Stimulated activated CD4-positive, alpha-beta T cell treated with anti-CD3 and anti-CD28 coated beads, Interleukin-12 subunit alpha, Interleukin-12 subunit beta, amount 100 ng/mL, for 24 hours (primary cell): ENCODE measurements around the gene CHP2.
A peak's percentile ranks its signal among the peaks of the same experiment; 100 is the strongest.
"Not testable (repeated sequence)": the region's sequence is repeated elsewhere in the genome, so short reads cannot be mapped to it uniquely, and the experiment has no call there.

Experiments
- DNase-seq, 2 experiments: peaks; one replicate each; pipeline ENCODE4 v3.0.0-alpha.2; 2020; ENCODE audit warnings: low read depth in 2 of 2

The CHP2 gene

GRCh38 chr16:23745263-23745662 lies 9.6 kb upstream of the CHP2 start:
- no peak for DNase-seq

GRCh38 chr16:23748630-23749029 lies 6.2 kb upstream of the CHP2 start:
- DNase-seq = no peak

DNA sequence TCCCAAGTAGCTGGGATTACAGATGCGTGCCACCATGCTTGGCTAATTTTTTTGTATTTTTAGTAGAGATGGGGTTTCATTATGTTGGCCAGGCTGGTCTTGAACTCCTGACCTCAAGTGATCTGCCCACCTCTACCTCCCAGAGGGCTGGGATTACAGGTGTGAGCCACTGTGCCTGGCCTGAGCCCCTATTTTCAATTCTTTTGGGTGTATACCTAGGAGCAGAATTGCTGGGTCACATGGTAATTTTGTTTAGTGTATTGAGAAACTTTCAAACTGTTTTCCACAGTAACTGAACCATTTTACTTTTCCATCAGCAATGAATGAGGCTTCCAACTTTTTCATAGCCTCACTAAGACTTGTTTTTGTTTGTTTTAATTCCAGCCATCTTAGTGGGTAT lies 3.8 kb upstream of the CHP2 start:
- DNase-seq = not testable (repeated sequence)

DNA sequence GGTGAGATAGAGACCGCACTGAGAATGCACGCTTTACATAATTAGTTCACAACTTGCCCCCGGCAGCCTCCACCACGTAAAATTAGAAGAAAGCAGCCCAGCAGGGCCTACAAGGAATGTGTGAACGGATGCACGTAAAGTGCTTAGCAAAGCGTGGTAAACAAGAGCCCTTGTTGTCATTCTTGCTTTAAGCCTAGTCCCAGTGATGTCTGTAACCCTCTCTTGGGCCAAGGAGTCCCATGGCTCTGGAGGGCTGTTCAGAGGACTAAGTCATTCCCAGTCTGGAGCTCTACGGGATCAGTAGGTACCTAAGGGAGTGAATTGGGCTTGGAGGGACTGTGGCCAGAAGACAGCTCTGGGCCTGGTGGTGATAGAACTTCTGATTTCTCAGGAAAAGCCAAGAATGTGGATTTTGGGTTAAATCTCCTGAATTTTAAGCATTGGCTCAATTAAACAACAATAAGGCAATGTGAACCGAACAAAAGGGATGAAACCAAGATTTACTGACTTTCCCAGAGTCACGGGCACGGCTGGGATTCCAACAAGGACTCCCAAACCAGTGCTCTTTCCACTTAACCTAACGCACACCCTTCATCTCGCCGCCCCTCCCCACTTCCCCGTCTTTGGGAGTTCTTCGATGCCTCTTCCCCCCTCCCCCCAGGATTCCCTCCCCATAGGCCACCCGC lies 775 bp upstream of the CHP2 start:
- no peak for DNase-seq

DNA sequence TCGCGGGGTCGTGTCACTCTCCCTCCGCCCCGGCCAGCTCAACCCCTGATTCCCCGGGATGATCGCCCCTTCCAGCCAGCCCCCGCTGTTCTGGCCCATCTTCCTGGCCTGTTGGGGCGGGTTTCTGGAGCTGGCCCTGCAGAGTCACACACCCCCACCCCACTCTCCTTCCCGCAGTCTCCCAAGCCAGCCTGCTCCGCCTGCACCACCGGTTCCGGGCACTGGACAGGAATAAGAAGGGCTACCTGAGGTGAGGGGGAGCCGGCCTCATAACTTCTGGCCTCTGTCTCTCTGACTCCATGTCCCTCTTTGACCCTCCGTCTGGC lies 621 bp downstream of the CHP2 start:
- DNase-seq = no peak

GRCh38 chr16:23757116-23757515 lies 2.3 kb downstream of the CHP2 start:
- DNase-seq = no peak

GRCh38 chr16:23757937-23758619 lies 3.3 kb downstream of the CHP2 start:
- no peak for DNase-seq

GRCh38 chr16:23765933-23766332 lies 11.1 kb downstream of the CHP2 start:
- no peak for DNase-seq

DNA sequence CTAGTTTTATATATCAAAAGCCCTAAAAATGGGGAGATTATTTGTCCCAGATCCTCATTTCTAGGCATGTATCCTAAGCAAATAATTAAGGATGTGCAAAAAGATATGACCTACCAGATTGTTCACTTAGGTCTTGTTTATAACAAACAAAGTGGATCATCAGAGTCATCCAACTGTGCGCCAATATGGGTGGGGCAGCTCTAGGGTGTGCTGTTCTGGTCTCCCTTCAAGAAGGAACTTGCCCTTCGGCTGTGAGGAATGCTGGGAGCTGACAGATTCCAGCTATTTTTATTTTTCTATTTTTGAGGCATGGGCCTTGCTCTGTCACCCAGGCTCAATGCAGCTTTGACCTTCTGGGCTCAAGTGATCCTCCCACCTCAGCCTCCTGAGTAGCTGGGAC lies 13.8 kb downstream of the CHP2 start:
- DNase-seq = no peak

DNA sequence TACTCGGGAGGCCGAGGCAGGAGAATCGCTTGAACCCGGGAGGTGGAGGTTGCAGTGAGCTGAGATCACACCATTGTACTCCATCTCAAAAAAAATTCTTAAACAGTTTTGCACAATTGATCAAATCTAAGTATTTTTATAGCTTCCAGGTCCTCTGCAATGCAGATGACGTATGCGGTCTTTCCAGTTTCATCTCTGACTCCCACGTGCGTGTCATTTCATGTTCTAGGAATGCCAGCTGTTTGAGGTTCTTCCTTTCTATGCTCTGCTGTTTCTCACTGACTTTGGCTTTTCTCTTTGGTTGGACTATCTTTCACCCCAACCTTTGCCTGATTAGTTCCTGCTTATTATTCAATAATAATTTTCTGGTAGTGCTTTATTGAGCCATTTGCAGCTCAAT lies 16.2 kb downstream of the CHP2 start:
- no peak for DNase-seq

DNA sequence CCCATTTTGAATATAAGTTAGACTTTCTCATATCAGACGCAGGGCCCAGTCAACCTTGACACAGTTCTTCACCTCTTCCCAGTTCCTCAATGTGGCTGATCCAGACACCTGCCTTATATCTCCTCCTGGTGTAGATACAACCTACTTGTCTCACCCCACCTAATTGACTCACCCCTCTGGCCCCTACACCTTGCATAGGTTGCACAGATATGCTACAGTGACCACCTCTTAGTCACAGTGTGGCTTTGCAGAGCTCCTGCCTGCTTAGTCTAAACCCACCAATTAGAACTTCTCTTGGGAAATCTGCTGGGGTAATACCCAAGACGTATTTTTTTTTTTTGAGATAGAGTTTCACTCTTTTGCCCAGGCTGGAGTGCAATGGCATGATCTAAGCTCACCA lies 16.8 kb downstream of the CHP2 start:
- DNase-seq = no peak

DNA sequence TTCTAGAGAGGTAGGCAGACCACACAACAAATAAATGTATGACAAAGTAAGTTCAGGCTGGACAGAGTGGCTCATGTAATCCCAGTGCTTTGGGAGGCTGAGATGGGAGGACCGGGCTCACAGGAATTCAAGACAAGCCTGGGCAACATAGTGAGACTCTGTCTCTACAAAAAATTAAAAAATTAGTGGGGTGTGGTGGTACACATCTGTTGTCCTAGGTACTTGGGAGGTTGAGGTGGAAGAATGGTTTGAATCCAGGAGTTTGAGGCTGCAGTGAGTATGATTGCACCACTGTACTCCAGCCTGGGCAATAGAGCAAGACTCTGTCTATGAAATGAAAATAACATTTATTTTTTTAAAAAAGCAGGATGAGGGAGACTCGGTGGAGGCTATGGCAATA lies 18.5 kb downstream of the CHP2 start:
- DNase-seq = no peak

- no peak for DNase-seq
These were observed 26.4 kb downstream of the CHP2 start for GRCh38 chr16:23781176-23781575.

GRCh38 chr16:23784811-23785447 lies 30.1 kb downstream of the CHP2 start:
- no peak for DNase-seq

GRCh38 chr16:23785842-23786241 lies 31.0 kb downstream of the CHP2 start:
- DNase-seq = no peak

GRCh38 chr16:23786964-23787561 lies 32.2 kb downstream of the CHP2 start:
- DNase-seq = no peak

DNA sequence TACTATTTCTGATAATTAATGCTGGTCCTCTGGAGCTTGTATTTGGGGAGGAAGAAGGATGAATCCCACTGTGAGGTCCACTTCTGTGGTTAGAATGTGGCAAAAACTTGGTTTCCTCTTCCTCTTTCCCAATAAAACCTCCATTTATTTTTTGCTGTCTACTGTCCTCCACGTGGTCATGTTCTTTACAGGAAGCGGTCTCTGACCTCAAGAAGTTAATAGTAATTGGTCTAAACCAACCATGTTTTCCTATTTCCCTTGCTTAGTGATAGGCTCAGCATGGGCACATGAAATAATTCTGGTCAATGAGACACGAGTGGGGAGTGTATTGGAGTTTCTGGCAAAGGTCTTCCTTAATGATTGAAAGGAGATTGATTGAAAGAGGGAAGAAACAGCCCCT lies 33.9 kb downstream of the CHP2 start:
- no peak for DNase-seq

- no peak for DNase-seq
These were observed 40.6 kb downstream of the CHP2 start for GRCh38 chr16:23795378-23795777.

- no peak for DNase-seq
These were observed 42.1 kb downstream of the CHP2 start for GRCh38 chr16:23796941-23797340.

DNA sequence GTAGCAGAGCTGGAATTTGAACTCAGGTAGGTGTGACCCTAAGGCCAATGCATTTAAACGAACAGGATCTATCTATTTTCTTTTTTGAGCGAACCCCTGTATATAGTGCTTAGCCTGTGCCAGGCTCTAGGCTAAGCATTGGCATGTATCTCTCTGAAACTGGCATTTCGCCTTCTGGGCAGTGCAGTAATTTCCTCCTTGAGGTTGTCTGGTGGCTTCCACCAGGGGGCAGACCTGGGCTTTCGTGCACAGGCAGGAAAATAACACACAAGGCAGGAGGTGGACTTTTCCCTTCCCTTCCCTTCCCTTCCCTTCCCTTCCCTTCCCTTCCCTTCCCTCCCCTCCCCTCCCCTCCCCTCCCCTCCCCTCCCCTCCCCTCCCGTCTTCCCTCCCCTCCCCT lies 46.6 kb downstream of the CHP2 start:
- peak; percentile 47 to 77 for DNase-seq

GRCh38 chr16:23802776-23803175 lies 48.0 kb downstream of the CHP2 start:
- no peak for DNase-seq

DNA sequence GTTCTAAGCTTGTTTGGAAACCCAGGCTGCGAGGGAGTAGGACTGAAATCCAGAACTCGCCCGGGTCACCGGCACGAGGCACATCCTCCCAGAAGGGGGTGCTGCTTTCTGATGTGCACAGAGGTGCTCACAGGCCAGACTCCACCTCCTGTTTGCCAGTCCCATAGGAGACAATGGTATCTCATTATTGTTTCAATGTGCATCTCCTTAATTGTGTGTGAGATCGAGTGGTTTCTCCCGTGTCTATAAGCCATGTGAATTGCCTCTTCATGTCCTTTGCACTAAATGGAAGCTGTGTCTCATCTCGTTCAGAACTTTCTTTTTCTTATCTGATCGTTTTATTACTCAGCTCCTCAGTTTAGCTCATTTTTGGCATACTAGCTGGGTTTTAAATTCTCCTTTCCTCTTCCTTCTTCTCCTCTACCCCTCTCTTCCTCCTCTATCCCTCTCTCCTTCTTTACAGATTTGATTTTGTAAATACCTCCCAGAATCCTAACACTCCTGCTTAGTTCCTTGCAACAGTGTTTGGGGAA lies 48.8 kb downstream of the CHP2 start:
- peak; percentile 45 to 66 for DNase-seq

- no peak for DNase-seq
These were observed 52.2 kb downstream of the CHP2 start for GRCh38 chr16:23807028-23807427.
